ENCODE measurements around the gene RAPGEF2. TPM values are rescaled to one million over a fixed set of nuclear protein-coding genes. Genes with fewer than 3 reads are reported as not detected.

RAPGEF2 gene
- total and polyA plus RNA-seq, 2 donors (not counting 3 experiments of a cell fraction or from before 2014, with no cell fraction given): 28.7 to 55.2 TPM

GRCh38 chr4:159206427-159206871, 103.6 kb downstream of the RAPGEF2 start:
- Histone ChIP-seq H3K27me3 (ENCODE audit: control insufficient read depth in 2 of 2, insufficient read depth in 2 of 2, low read length in 2 of 2) (no peaks in the 10 kb centered on the region), H3K4me2 (ENCODE audit: insufficient read depth, low read length) (peak overlapping the region; percentile 75), H4K20me1 (replicated peaks; ENCODE audit: control insufficient read depth, extremely low read depth, insufficient read depth, low read length) (peaks cover 5% of the 10 kb centered on the region), H2AFZ (ENCODE audit: low read depth, low read length) (no peak overlapping the region), H3K4me1 (ENCODE audit: control insufficient read depth, extremely low read depth, insufficient read depth, low read length) (peaks cover 27% of the 10 kb centered on the region), H3K36me3 (ENCODE audit: control insufficient read depth in 2 of 2, extremely low read depth in 1 of 2, insufficient read depth in 2 of 2, low read length in 2 of 2) (no peaks in the 10 kb centered on the region), H3K27ac (ENCODE audit: insufficient read depth, low read depth, low read length) (no peak overlapping the region), H3K79me2 (ENCODE audit: control insufficient read depth, insufficient read depth, low read length) (peaks cover 22% of the 10 kb centered on the region), H3K9me1 (replicated peaks; ENCODE audit: control insufficient read depth, extremely low read depth, insufficient read depth, low read length) (no peaks in the 10 kb centered on the region), H3K9ac (replicated peaks; ENCODE audit: extremely low read depth, insufficient read depth, low read length) (no peak overlapping the region), H3K4me3 (replicated peaks in 1 of 3; ENCODE audit: insufficient read depth in 1 of 3, low read depth in 1 of 3, low read length in 3 of 3) (no peak overlapping the region), H3K9me3 (replicated peaks; ENCODE audit: control insufficient read depth, insufficient read depth, low read length) (no peaks in the 10 kb centered on the region)
- CTCF ChIA-PET: interaction anchor here (0.9 to 2.0 kb wide), 8 partner anchors 11 to 350 kb away, joined by 3 to 11 read pairs (median 4); no protein-coding TSS in a partner anchor
- FAIRE-seq (peak; percentile 69), DNase-seq (ENCODE audit: low read depth, low spot score) (peak; percentile 73)
- TF ChIP-seq JUN (IDR thresholded peaks at IDR 0.05; ENCODE audit: borderline replicate concordance, insufficient read depth, insufficient read length, low read depth) (no peak), MYC (IDR thresholded peaks at IDR 0.05; ENCODE audit: low read depth, low read length) (no peak), FOS (IDR thresholded peaks at IDR 0.05; ENCODE audit: borderline replicate concordance, insufficient read depth, low read length) (no peak), POLR2A (IDR thresholded peaks at IDR 0.05; ENCODE audit: low read depth, low read length) (no peak), GATA2 (IDR thresholded peaks at IDR 0.05; ENCODE audit: insufficient read depth, insufficient read length, low read depth, low read length) (no peak), EZH2 (IDR thresholded peaks at IDR 0.05; ENCODE audit: borderline replicate concordance, low read depth, low read length, severe bottlenecking) (no peak), CTCF (IDR thresholded peaks at IDR 0.05; ENCODE audit: extremely low read depth in 1 of 2, insufficient read depth in 1 of 2, low read depth in 1 of 2, low read length in 2 of 2) (no peak), POLR2AphosphoS5 (IDR thresholded peaks at IDR 0.05; ENCODE audit: insufficient read depth, low read depth, low read length) (no peak), MAX (IDR thresholded peaks at IDR 0.05; ENCODE audit: insufficient read depth, insufficient read length) (no peak)
- dilution Hi-C loops (cut with MboI; ENCODE audit: extremely low pct_ligation_motif_present, low sequenced_read_pairs): no loop called here
- no TSS peak for BruUV-seq (replicated peaks)
- POLR2A ChIA-PET: no interaction called here
- intact Hi-C loops (cut with micrococcal nuclease): no loop called here
